AG09309 (cell line): ENCODE data around the gene SPAG6.

Experiments used
- DNase-seq: peaks from one replicate; pipeline ENCODE4 v3.0.0-alpha.2; 2010; ENCODE audit warnings: low read depth
- H3K4me3 ChIP-seq: 2 replicates; pipeline ENCODE4 v1.5.1; 2011; ENCODE audit warnings: mild to moderate bottlenecking, low read depth, low read length, moderate library complexity; ENCODE audit not compliant: control insufficient read depth
- TF ChIP-seq, protein P1 (sequence below): IDR thresholded peaks from 2 replicates; pipeline ENCODE4 v1.5.1; 2011; ENCODE audit warnings: mild to moderate bottlenecking, low read depth, low read length, inconsistent platforms; ENCODE audit not compliant: insufficient read depth, control insufficient read depth; ENCODE audit errors: missing control alignments

Gene SPAG6

DNA sequence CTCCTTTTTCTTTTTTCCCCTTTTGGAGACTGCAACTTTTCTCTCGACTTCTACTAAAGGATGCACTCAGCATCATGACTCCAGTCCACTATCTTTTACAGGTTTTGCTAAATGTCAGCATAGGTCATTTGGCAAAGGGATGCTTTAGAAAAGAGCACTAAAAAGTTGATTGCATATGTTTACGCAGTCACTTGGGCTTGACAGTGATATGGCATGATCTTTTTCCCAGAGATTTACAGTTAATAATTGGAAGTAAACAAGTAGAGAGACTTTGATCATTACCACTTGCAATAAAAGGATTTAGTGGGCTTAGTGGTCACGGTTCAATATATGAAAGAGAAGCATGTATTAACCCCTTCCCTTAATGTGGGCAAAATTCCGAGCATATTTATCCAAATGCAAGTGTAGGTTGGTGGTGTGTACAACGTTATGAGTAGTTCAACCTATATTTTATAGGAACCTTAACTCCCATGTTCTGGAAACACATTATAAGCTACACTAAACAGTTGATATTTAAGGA lies 22.6 kb upstream of the SPAG6 start:
- DNase-seq = no peak
- TF ChIP-seq, protein P1, sequence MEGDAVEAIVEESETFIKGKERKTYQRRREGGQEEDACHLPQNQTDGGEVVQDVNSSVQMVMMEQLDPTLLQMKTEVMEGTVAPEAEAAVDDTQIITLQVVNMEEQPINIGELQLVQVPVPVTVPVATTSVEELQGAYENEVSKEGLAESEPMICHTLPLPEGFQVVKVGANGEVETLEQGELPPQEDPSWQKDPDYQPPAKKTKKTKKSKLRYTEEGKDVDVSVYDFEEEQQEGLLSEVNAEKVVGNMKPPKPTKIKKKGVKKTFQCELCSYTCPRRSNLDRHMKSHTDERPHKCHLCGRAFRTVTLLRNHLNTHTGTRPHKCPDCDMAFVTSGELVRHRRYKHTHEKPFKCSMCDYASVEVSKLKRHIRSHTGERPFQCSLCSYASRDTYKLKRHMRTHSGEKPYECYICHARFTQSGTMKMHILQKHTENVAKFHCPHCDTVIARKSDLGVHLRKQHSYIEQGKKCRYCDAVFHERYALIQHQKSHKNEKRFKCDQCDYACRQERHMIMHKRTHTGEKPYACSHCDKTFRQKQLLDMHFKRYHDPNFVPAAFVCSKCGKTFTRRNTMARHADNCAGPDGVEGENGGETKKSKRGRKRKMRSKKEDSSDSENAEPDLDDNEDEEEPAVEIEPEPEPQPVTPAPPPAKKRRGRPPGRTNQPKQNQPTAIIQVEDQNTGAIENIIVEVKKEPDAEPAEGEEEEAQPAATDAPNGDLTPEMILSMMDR = no peak
- H3K4me3 ChIP-seq = peak overlapping the region; percentile 77

DNA sequence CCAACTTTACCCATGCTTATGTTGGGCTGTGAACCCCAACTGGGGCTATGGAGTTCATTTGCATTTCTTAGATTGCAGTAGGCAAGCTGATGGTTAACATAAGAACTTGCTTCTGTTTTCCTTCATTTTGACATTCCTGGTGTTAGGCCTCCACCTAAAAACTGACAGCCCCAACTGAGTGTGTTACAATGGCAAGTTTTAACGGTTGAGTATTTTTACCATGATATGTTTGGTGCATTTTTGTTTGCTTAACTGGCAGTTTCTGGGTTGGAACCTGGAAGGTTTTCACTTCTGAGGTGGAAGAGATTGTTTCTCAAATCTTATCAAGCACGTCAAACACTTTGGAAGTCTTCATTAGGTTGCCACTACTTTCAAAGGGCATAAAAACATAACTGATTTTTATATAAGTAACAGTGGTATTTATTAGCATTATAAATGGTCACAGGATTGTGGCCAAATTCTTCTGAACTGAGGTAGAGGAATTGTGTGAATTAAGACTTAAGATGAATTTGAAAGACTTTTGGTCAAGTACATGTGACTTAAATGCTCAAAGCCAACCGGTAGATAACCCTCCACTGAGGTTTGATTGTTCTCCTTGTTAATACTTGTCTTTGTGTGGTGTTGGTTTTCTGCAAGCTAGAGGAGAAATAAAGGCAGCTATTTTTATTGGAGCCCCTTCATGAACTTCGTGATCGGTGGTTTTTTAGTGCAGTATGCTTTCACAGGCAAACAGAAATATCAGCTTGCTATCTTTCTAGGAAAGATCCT lies 21.6 kb upstream of the SPAG6 start:
- DNase-seq = no peak
- no peak overlapping the region for H3K4me3 ChIP-seq
- TF ChIP-seq, protein P1 = no peak

DNA sequence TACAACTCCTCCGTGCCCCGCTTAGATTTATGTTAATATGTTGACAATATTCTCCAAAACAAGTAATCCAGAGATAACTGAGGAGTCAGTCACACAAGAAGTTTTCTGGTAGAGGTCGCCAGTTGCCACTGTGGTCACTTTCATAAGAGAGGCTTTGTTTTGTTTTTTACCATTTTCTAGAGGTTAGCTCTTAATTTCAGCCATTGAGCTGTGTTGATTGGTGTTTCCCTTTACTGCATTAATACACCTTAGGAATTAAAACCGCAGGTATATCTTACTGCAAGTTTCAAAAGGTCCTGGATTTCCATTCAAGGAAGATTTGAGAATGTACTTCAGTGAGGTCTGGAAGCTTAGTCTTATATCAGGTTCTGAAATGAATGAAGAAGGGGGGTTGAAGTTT lies 20.9 kb upstream of the SPAG6 start:
- H3K4me3 ChIP-seq = no peak overlapping the region
- TF ChIP-seq, protein P1 = no peak
- no peak for DNase-seq

DNA sequence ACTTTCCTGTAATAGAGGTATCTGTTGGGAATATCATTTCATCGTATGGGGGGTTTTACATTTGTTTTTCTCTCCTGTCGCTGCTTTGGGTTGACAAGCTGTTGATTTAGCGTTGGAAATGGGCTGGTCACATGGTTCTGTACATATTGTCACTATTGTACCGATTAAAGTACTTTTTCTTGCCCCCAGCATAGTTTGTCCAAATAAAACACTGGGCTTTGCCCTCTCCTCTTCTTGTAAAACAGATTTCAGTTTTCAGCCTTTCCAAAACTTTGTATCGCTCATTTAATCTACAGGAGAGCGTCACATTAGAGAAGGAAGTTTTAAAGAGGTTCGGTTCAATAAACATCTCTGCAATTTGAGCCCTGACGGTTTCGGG lies 20.4 kb upstream of the SPAG6 start:
- TF ChIP-seq, protein P1 = no peak
- no peak for DNase-seq
- peak overlapping the region; percentile 57 for H3K4me3 ChIP-seq

DNA sequence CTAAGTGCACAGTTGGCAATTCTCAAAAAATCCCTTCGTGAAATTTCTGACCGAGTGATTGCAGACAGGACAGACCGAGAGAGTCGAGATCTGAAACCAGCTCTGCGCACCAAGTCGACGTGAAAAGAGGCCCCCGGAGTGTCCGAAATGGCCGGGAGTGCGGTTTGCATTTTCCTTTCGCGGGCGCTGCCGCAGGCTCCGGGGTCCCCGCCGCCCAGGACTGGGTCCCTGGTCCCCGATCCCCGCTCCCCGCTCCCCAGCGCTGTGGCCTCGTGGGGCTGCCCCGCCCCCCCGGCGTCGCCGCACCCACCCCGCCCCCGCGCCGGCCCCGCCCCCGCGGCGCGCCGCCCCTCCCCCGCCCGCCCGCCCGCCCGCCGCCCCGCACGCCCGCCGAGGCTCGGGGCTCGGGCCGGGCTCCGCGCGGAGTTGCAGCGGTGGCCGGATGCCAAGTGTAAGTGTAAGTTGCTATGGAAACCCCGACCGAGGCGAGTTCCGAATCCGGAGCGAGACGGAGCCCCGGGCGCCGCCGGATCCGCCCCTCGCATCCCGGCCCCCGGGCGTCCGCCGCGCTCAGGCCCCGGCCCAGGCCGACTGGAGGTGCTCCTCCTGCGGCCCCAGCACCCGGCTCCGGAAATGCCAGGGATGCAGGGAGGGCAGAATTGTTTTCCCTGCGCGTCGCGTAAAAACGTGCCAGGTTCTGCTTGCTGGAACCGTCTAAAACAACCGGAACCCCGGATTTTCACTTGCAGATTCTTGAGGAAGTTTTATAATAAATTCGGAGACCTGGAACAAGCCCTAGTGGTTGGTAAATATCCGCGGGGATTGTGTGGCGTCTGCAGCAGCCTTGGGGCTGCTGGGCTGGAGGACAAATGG lies 19.8 kb upstream of the SPAG6 start:
- DNase-seq = no peak
- TF ChIP-seq, protein P1 = peak; percentile 10
- peak overlapping the region; percentile 57 for H3K4me3 ChIP-seq

DNA sequence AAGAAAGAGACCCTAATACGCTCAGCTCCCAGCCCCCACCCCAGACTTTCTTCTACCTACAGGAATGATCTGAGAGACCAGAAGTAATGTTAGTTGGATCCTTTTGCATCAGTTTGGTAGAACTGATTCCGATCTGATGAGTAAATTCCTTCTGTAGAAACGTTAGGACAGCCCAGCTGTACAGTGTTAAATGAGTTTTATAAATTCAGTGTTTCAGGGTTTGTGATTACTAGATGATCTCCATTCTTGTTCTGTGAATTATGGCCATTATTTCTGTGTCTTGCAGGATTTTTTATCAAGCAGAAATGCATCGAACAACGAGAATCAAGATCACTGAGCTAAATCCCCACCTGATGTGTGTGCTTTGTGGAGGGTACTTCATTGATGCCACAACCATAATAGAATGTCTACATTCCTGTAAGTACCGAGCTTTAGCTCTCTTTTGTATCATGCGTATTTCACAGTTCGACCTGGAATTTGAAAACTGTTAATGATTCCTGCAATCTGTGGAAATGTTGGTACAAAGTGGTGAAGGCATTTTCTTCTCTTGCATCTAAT lies 19.1 kb upstream of the SPAG6 start:
- no peak for DNase-seq
- TF ChIP-seq, protein P1 = no peak
- peak overlapping the region; percentile 57 for H3K4me3 ChIP-seq
